Panc1 (cell line): ENCODE measurements around the gene ZNF410. TPM values are rescaled to one million over a fixed set of nuclear protein-coding genes. Genes with fewer than 3 reads are reported as not detected.

Experiments
- ATAC-seq: fragments of 200-7000 bp; cut with Tn5 transposase; 2 replicates; pipeline ENCODE4 v1.9.1; 2020; ENCODE audit warnings: mild to moderate bottlenecking, moderate library complexity
- BruUV-seq: library from RNA; stranded (reverse); fragments of 400-500 nt; replicated peaks from 2 replicates; lab custom pipeline; 2021; lab: Mats Ljungman, UMichigan
- CTCF ChIA-PET: fragments of 300-600 bp; sonication (Branson Sonifier 250); formaldehyde crosslinking; loops from one replicate; lab custom pipeline; 2022; ENCODE audit warnings: antibody characterized with exemption; lab: Charles Lee
- POLR2A ChIA-PET: fragments of 300-600 bp; sonication (Branson Sonifier 250); formaldehyde crosslinking; loops from one replicate; lab custom pipeline; 2022; ENCODE audit warnings: antibody characterized with exemption; lab: Charles Lee
- DNase-seq: peaks from one replicate; pipeline ENCODE4 v3.0.0-alpha.2; 2010; ENCODE audit warnings: low read depth, low spot score
- H3K27ac ChIP-seq: 2 replicates; pipeline ENCODE4 v1.5.1; 2011; ENCODE audit warnings: mild to moderate bottlenecking, low read length, inconsistent platforms
- H3K27me3 ChIP-seq: fragments of 200-500 bp; sonication (Bioruptor generic); 2 replicates; pipeline ENCODE4 v1.6.0; 2014; ENCODE audit warnings: low read length, inconsistent platforms; ENCODE audit not compliant: control insufficient read depth, insufficient read depth
- H3K36me3 ChIP-seq: fragments of 200-500 bp; sonication (Bioruptor generic); 2 replicates; pipeline ENCODE4 v1.5.1; 2014; ENCODE audit warnings: inconsistent platforms, mild to moderate bottlenecking, low read length, moderate library complexity; ENCODE audit not compliant: control insufficient read depth, insufficient read depth
- H3K4me1 ChIP-seq: 2 replicates; pipeline ENCODE4 v1.5.1; 2011; ENCODE audit warnings: inconsistent platforms, mild to moderate bottlenecking, low read length, moderate library complexity; ENCODE audit not compliant: control insufficient read depth, insufficient read depth
- H3K4me3 ChIP-seq, 2 experiments: 2 replicates each; pipeline ENCODE4 v1.5.1; 2011 to 2012; ENCODE audit warnings: low read depth in 2 of 2, low read length in 2 of 2, mild to moderate bottlenecking in 2 of 2, inconsistent platforms in 1 of 2, moderate library complexity in 1 of 2
- H3K9me3 ChIP-seq: fragments of 200-500 bp; sonication (Bioruptor generic); 2 replicates; pipeline ENCODE4 v1.5.1; 2014; ENCODE audit warnings: low read depth, mild to moderate bottlenecking, inconsistent platforms, low read length, moderate library complexity; ENCODE audit not compliant: control insufficient read depth, insufficient read depth
- POLR2AphosphoS5 ChIP-seq: IDR thresholded peaks from 2 replicates; pipeline ENCODE4 v1.6.1; 2012; ENCODE audit warnings: mild to moderate bottlenecking, low read depth, low read length, moderate library complexity
- REST ChIP-seq, 2 experiments: IDR thresholded peaks; 2 replicates each; pipeline ENCODE4 v1.6.1; 2011 to 2012; ENCODE audit warnings: low read depth in 2 of 2, control low read depth in 1 of 2, low read length in 1 of 2, mild to moderate bottlenecking in 1 of 2, moderate library complexity in 1 of 2; ENCODE audit not compliant: insufficient read depth in 1 of 2
- SIN3A ChIP-seq: IDR thresholded peaks from 2 replicates; pipeline ENCODE4 v1.6.1; 2012; ENCODE audit warnings: low read depth, mild to moderate bottlenecking, low read length, moderate library complexity, borderline replicate concordance; ENCODE audit not compliant: insufficient read depth
- TCF7L2 ChIP-seq: IDR thresholded peaks from 2 replicates; pipeline ENCODE4 v1.6.1; 2011; ENCODE audit warnings: mild to moderate bottlenecking, low read depth, low read length, inconsistent platforms
- in situ Hi-C: cut with HindIII; loops from 2 replicates; pipeline ENCODE4 v1.10.0; 2016; ENCODE audit warnings: low sequenced_read_pairs, low pct_unique_long_range_greater_than_20kb
- intact Hi-C: fragments of 100-400 bp; cut with micrococcal nuclease; formaldehyde crosslinking; loops from one replicate; pipeline ENCODE4 v1.10.0; 2022; ENCODE audit not compliant: unreplicated experiment
- total RNA-seq: library from RNA; stranded (reverse); gene quantifications from one replicate; pipeline ENCODE4 v1.2.1, GENCODE V29; 2021; ENCODE audit not compliant: unreplicated experiment
- TF ChIP-seq, protein P1 (sequence below): fragments of 450-650 bp; IDR thresholded peaks from 2 replicates; pipeline ENCODE4 v1.5.1; 2017; ENCODE audit warnings: mild to moderate bottlenecking

Gene ZNF410
- total RNA-seq, 1 experiment from 2014 or later = 31.2 TPM

- Histone ChIP-seq H3K4me3 (no peak overlapping the region), H3K36me3 (peaks cover 3% of the 10 kb centered on the region), H3K4me1 (no peaks in the 10 kb centered on the region), H3K9me3 (no peaks in the 10 kb centered on the region), H3K27me3 (no peaks in the 10 kb centered on the region), H3K27ac (no peak overlapping the region)
- TF ChIP-seq SIN3A (no peak), REST (IDR thresholded peaks at IDR 0.05; ENCODE audit: insufficient read depth in 1 of 2, low read depth in 2 of 2, low read length in 1 of 2) (no peak), POLR2AphosphoS5 (no peak), TCF7L2 (no peak)
- TF ChIP-seq, protein P1, sequence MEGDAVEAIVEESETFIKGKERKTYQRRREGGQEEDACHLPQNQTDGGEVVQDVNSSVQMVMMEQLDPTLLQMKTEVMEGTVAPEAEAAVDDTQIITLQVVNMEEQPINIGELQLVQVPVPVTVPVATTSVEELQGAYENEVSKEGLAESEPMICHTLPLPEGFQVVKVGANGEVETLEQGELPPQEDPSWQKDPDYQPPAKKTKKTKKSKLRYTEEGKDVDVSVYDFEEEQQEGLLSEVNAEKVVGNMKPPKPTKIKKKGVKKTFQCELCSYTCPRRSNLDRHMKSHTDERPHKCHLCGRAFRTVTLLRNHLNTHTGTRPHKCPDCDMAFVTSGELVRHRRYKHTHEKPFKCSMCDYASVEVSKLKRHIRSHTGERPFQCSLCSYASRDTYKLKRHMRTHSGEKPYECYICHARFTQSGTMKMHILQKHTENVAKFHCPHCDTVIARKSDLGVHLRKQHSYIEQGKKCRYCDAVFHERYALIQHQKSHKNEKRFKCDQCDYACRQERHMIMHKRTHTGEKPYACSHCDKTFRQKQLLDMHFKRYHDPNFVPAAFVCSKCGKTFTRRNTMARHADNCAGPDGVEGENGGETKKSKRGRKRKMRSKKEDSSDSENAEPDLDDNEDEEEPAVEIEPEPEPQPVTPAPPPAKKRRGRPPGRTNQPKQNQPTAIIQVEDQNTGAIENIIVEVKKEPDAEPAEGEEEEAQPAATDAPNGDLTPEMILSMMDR = no peak
- no peak for ATAC-seq
- CTCF ChIA-PET = no interaction called here
- no TSS peak for BruUV-seq
- in situ Hi-C loops (no loop called here), intact Hi-C loops (no loop called here)
- no peak for DNase-seq
- POLR2A ChIA-PET = no interaction called here
These were observed 69.0 kb downstream of the ZNF410 start for GRCh38 chr14:73955674-73956073.

DNA sequence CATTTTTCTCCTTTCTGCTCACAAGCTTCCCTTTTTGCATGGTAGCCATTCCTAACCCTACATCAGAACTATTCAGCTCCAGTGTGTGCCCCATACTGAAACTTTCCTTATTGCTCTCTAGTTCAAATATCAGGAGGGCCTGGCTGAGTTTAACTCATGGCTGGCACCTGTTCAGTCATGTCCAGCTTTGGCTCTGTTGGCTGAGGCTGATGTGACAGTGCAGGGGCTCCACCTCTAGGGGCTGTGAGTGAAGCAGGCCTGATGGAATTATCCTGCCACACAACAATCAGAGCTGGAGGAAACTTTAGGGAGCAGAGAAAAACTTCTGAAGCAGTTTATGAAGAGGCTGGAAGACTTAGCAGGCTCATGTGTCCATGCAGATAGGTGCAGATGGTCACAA is 71.9 kb downstream of the ZNF410 start:
- intact Hi-C loops (no loop called here), in situ Hi-C loops (no loop called here)
- no peak for TF ChIP-seq SIN3A
- no peak for TF ChIP-seq TCF7L2
- no peak for TF ChIP-seq POLR2AphosphoS5
- TF ChIP-seq REST (IDR thresholded peaks at IDR 0.05; ENCODE audit: insufficient read depth in 1 of 2, low read depth in 2 of 2, low read length in 1 of 2) = no peak
- TF ChIP-seq, protein P1 = no peak
- Histone ChIP-seq H3K4me3 (no peak overlapping the region), H3K27ac (no peak overlapping the region), H3K36me3 (peaks cover 3% of the 10 kb centered on the region), H3K9me3 (no peaks in the 10 kb centered on the region), H3K27me3 (no peaks in the 10 kb centered on the region), H3K4me1 (no peaks in the 10 kb centered on the region)
- ChIA-PET POLR2A (no interaction called here), CTCF (no interaction called here)
- BruUV-seq = no TSS peak
- ATAC-seq (peak; percentile 63; the same call in 1 of the 2 replicates), DNase-seq (no peak)
